ENCODE data around the gene LRG1.

DNA sequence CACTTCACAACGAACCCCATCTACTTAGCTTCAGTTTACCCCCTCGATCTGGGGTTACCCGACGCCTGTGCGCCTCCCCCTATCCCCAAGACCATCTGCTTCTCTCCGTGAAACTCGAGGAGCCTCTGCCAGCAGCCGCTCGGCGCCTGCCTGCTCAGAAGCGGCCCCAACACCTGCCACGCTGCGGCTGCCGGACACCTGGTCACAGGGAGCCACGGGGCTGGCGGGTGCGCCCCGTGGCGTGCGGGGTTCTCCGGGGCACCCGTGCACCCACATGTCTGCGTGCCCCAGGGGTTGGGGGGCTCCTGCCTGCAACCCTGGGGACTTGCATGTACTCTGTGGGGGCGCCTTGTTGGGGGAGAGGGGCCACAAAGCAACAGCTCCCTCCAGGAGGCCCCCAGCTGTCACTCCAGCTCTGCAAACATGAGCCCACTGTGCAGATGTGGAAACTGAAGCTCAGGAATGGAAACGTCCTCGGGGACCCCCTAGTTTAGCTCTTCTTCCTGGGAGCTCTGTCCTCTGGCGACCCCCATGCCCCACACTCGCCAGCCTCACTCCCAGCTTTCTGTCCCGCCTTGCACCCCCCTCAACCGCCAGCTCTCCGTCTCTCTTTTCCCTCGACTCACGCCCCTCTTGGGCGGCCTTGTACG is 26.7 kb upstream of the LRG1 start:
- TF ChIP-seq CTCF (tag by site-specific recombination; IDR thresholded peaks at IDR 0.05) = no peak
- TF ChIP-seq TRIM28 (IDR thresholded peaks at IDR 0.05; ENCODE audit: borderline replicate concordance, low read length) = no peak
- TF ChIP-seq ZNF501 (tag by site-specific recombination; IDR thresholded peaks at IDR 0.05) = no peak
- no peak for TF ChIP-seq ZNF214 (tag by site-specific recombination; IDR thresholded peaks at IDR 0.05; ENCODE audit: borderline replicate concordance)
- no peak for TF ChIP-seq PBX3 (CRISPR knock-in tag; IDR thresholded peaks at IDR 0.05)
- TF ChIP-seq YY1 (tag by site-specific recombination; IDR thresholded peaks at IDR 0.05) = no peak
- TF ChIP-seq, protein P1, sequence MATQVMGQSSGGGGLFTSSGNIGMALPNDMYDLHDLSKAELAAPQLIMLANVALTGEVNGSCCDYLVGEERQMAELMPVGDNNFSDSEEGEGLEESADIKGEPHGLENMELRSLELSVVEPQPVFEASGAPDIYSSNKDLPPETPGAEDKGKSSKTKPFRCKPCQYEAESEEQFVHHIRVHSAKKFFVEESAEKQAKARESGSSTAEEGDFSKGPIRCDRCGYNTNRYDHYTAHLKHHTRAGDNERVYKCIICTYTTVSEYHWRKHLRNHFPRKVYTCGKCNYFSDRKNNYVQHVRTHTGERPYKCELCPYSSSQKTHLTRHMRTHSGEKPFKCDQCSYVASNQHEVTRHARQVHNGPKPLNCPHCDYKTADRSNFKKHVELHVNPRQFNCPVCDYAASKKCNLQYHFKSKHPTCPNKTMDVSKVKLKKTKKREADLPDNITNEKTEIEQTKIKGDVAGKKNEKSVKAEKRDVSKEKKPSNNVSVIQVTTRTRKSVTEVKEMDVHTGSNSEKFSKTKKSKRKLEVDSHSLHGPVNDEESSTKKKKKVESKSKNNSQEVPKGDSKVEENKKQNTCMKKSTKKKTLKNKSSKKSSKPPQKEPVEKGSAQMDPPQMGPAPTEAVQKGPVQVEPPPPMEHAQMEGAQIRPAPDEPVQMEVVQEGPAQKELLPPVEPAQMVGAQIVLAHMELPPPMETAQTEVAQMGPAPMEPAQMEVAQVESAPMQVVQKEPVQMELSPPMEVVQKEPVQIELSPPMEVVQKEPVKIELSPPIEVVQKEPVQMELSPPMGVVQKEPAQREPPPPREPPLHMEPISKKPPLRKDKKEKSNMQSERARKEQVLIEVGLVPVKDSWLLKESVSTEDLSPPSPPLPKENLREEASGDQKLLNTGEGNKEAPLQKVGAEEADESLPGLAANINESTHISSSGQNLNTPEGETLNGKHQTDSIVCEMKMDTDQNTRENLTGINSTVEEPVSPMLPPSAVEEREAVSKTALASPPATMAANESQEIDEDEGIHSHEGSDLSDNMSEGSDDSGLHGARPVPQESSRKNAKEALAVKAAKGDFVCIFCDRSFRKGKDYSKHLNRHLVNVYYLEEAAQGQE (tag by site-specific recombination; IDR thresholded peaks at IDR 0.05) = no peak
- TF ChIP-seq KLF9 (tag by site-specific recombination; IDR thresholded peaks at IDR 0.05; ENCODE audit: low read depth) = no peak
- TF ChIP-seq ZNF777 (tag by site-specific recombination; IDR thresholded peaks at IDR 0.05; ENCODE audit: borderline replicate concordance) = no peak
- TF ChIP-seq TCF7L2 (IDR thresholded peaks at IDR 0.05; ENCODE audit: borderline replicate concordance, low read depth, low read length) = no peak
- no peak for TF ChIP-seq ZNF513 (tag by site-specific recombination; IDR thresholded peaks at IDR 0.05)
- TF ChIP-seq HOXD13 (CRISPR knock-in tag; IDR thresholded peaks at IDR 0.05; ENCODE audit: borderline replicate concordance) = no peak
- no peak for TF ChIP-seq ZNF639 (tag by site-specific recombination; IDR thresholded peaks at IDR 0.05)
- no peak for TF ChIP-seq ZFP37 (tag by site-specific recombination; IDR thresholded peaks at IDR 0.05)
